ENCODE results near the gene TEKT2. TPM values are rescaled to one million over a fixed set of nuclear protein-coding genes. Genes with fewer than 3 reads are reported as not detected.

Gene TEKT2
- total RNA-seq, 1 donor from 2014 or later, result not detected

DNA sequence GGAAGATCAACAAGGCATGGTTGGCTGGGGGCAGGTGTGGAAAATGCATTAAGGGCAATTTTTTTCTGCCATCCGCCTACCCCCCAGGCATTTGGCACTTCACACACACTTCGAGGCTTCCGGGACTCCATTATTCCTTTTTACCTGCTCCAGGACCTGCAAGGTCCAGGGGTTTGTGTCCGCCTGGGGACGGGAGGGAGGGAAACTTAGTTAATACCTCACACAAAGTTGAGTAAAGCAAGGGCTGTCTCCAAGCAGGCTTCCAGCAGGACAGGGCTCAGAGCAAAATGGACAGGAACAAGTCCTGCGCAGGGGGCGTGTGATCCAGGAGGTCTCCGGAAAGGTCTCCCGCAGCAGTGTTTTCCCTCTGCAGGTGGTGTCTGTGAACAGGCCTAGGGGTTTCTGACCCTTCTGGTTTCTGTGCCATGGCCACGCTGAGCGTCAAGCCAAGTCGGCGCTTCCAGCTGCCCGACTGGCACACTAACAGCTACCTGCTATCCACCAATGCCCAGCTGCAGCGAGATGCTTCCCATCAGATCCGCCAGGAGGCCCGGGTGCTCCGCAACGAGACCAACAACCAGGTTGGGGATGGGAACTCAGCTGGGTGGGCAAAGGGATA lies 712 bp downstream of the TEKT2 start:
- TF ChIP-seq, protein P1, sequence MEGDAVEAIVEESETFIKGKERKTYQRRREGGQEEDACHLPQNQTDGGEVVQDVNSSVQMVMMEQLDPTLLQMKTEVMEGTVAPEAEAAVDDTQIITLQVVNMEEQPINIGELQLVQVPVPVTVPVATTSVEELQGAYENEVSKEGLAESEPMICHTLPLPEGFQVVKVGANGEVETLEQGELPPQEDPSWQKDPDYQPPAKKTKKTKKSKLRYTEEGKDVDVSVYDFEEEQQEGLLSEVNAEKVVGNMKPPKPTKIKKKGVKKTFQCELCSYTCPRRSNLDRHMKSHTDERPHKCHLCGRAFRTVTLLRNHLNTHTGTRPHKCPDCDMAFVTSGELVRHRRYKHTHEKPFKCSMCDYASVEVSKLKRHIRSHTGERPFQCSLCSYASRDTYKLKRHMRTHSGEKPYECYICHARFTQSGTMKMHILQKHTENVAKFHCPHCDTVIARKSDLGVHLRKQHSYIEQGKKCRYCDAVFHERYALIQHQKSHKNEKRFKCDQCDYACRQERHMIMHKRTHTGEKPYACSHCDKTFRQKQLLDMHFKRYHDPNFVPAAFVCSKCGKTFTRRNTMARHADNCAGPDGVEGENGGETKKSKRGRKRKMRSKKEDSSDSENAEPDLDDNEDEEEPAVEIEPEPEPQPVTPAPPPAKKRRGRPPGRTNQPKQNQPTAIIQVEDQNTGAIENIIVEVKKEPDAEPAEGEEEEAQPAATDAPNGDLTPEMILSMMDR (IDR thresholded peaks at IDR 0.05; ENCODE audit: borderline replicate concordance), result no peak
- Histone ChIP-seq H3K27ac (replicated peaks) (no peak overlapping the region), H3K4me3 (peak overlapping the region; percentile 63), H3K36me3 (no peaks in the 10 kb centered on the region), H3K4me1 (peaks cover 26% of the 10 kb centered on the region), H3K9me3 (replicated peaks) (no peaks in the 10 kb centered on the region), H3K27me3 (ENCODE audit: low read depth) (peaks cover 41% of the 10 kb centered on the region)
- no peak for DNase-seq
- intact Hi-C loops (cut with micrococcal nuclease), result no loop called here

DNA sequence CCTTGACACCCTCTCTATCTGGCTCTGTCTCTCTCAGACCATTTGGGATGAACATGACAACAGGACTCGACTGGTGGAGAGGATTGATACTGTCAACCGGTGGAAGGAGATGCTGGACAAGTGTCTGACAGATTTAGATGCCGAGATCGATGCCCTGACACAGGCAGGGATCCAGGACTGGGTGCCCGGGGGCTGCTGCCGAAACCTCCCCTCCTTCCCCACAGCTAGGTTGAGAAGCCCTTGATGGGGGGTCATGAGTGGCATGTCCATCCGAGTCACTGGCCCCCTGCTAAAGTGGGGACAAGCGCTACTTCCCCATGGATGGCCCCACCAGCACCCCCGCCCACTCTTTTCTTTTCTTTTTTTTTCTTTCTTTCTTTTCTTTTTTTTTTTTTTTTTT lies 1.2 kb downstream of the TEKT2 start:
- Histone ChIP-seq H3K4me3 (no peak overlapping the region), H3K36me3 (no peaks in the 10 kb centered on the region), H3K9me3 (replicated peaks) (no peaks in the 10 kb centered on the region), H3K4me1 (peaks cover 31% of the 10 kb centered on the region), H3K27me3 (ENCODE audit: low read depth) (peaks cover 41% of the 10 kb centered on the region), H3K27ac (replicated peaks) (no peak overlapping the region)
- intact Hi-C loops (cut with micrococcal nuclease), result no loop called here
- DNase-seq, result no peak
- TF ChIP-seq, protein P1 (IDR thresholded peaks at IDR 0.05; ENCODE audit: borderline replicate concordance), result no peak

DNA sequence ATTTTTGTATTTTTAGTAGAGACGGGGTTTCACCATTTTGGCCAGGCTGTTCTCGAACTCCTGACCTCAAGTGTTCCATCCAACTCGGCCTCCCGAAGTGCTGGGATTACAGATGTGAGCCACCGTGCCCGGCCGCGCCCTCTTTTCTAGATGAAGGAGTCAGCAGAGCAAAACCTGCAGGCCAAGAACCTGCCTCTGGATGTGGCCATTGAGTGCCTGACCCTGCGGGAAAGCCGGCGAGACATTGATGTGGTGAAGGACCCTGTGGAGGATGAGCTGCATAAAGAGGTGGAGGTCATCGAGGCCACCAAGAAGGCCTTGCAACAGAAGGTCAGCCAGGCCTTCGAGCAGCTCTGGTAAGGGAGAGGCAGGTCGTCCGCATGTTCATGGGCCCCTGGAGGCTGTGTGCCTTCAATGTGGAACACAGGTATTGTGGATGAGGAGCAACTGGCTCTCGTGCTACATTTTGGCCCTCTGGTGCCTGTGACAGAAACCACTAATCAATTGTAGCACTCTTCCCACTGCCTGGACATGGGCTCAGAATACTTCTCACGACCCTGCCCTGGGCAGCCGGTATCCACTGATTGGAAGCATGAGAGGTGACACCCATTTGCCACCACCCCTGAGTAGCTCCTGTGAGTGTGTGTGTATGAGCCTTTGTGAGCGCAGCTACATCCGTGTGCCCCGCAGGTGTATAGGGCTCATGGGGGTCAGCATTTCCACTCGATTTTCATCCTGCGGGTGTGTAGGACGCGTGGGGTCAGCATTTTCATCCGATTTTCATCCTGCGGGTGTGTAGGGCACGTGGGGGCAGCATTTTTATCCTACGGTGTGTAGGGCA lies 2.0 kb downstream of the TEKT2 start:
- intact Hi-C loops (cut with micrococcal nuclease), result no loop called here
- Histone ChIP-seq H3K4me1 (peaks cover 39% of the 10 kb centered on the region), H3K9me3 (replicated peaks) (no peaks in the 10 kb centered on the region), H3K27me3 (ENCODE audit: low read depth) (peaks cover 41% of the 10 kb centered on the region), H3K27ac (replicated peaks) (no peak overlapping the region), H3K36me3 (peaks cover under 1% of the 10 kb centered on the region), H3K4me3 (no peak overlapping the region)
- TF ChIP-seq, protein P1 (IDR thresholded peaks at IDR 0.05; ENCODE audit: borderline replicate concordance), result no peak
- DNase-seq, result no peak

DNA sequence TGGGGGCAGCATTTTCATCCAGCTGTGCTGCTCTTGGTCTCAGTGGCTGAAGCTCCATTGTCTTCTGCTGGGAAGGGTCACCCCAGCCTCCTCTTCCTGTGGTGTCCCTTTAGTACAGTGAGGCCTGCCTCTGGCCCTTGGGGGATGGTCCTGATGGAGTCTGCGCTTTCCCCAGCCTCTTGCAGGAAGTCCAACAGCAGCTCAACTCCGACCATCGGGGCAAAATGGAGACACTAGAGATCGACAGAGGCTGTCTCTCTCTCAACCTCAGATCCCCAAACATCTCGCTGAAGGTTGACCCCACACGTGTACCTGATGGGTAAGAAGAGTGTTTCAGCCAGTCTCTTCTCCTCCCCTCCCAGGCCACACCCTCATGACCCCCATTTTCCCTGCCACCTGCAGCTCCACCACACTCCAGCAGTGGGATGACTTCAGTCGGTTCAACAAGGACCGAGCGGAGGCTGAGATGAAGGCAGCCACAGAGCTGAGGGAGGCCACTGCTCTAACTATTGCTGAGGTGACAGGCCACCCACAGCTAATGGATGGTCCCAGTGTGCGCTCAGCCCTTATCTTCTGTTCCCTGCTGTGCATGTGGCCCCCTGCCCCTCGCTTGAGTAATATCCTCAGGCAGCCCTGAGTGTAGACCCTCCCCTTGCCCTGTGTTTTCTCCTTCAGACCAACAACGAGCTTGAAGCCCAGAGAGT lies 2.8 kb downstream of the TEKT2 start:
- TF ChIP-seq, protein P1 (IDR thresholded peaks at IDR 0.05; ENCODE audit: borderline replicate concordance), result no peak

DNA sequence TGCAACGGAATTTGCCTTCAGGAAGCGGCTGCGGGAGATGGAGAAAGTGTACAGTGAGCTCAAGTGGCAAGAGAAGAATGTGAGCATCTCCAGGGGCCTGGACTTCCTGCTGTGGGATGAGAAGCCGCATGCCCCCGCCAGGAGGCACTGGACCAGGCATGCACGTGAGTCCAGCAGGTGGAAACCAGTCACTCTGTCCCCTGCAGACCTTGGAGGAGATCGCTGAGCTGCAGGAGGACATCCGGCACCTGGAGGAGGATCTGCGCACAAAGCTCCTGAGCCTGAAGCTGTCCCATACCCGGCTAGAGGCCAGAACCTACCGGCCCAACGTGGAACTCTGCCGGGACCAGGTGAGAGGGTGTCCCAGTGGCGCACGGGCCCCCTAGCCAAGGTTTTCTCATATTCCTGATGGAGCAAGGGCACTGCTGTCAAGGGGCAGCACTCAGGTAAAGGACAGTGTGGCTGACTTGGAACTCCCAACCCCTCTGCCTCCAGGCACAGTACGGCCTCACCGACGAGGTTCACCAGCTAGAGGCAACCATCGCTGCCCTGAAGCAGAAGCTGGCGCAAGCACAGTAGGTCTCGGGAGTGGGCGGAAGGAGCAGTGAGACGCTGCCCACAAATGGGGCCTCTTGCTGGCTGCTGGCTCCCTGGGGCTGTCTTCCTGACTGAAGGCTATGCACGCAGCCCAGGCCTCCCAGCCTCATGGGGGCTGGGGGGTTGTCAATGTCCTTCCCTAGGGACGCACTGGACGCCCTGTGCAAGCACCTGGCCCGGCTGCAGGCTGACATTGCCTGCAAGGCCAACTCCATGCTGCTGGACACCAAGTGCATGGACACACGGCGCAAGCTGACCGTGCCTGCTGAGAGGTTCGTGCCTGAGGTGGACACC lies 3.6 kb downstream of the TEKT2 start:
- TF ChIP-seq, protein P1 (IDR thresholded peaks at IDR 0.05; ENCODE audit: borderline replicate concordance), result no peak
- intact Hi-C loops (cut with micrococcal nuclease), result no loop called here
- Histone ChIP-seq H3K27ac (replicated peaks) (no peak overlapping the region), H3K36me3 (peaks cover 17% of the 10 kb centered on the region), H3K9me3 (replicated peaks) (no peaks in the 10 kb centered on the region), H3K4me1 (peaks cover 49% of the 10 kb centered on the region), H3K27me3 (ENCODE audit: low read depth) (peaks cover 40% of the 10 kb centered on the region), H3K4me3 (no peak overlapping the region)
- DNase-seq, result no peak

More for the DNA sequence above, 2.8 kb downstream of the TEKT2 start:
- Histone ChIP-seq H3K27me3 (ENCODE audit: low read depth) (peaks cover 41% of the 10 kb centered on the region), H3K4me1 (peaks cover 46% of the 10 kb centered on the region), H3K9me3 (replicated peaks) (no peaks in the 10 kb centered on the region), H3K27ac (replicated peaks) (no peak overlapping the region), H3K4me3 (no peak overlapping the region), H3K36me3 (peaks cover 9% of the 10 kb centered on the region)
- no peak for DNase-seq
- intact Hi-C loops (cut with micrococcal nuclease), result no loop called here

All from left ventricle myocardium inferior (tissue), 1 donor.